Measurements from ENCODE around the gene DTNBP1. TPM values are rescaled to one million over a fixed set of nuclear protein-coding genes. Genes with fewer than 3 reads are reported as not detected.

Gene DTNBP1
- total RNA-seq, 4 donors from 2014 or later, result 5.2 to 14.7 (median 7.5) TPM

DNA sequence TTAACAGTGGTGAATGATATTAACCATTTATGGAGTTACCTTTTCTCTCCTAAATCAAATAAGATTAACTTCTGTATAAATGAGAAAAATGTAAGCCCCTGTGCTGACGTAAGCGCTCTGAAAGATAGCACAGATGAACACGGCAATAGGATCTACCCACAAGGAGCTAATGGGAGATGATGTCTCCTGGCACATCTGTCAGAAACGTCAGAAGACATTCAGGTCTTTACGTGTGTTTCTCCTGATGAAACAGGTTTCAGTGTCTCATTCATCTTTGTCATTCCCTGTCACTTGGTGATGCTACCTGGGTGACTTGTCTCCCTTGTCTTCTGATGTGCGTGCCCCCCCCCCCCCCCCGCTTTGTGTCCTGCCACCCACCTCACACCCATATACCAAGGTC, 189.7 kb downstream of the DTNBP1 start:
- Histone ChIP-seq H3K27ac (peak overlapping the region in 2 of 4 donors; percentile 1 to 43), H3K4me1 (peaks cover 0 to 37% (median 0%) of the 10 kb centered on the region in 3 donors)
- 63 to 84% methylated on average over 6 to 7 of the region's 7 CpGs for WGBS, 2 donors

More for the DNA sequence above, 189.7 kb downstream of the DTNBP1 start:
- no peaks in the 10 kb centered on the region for H3K9me3 ChIP-seq
- DNase-seq, result no peak
- intact Hi-C loops (cut with DNase I), result no loop called here
- TF ChIP-seq, protein P1, sequence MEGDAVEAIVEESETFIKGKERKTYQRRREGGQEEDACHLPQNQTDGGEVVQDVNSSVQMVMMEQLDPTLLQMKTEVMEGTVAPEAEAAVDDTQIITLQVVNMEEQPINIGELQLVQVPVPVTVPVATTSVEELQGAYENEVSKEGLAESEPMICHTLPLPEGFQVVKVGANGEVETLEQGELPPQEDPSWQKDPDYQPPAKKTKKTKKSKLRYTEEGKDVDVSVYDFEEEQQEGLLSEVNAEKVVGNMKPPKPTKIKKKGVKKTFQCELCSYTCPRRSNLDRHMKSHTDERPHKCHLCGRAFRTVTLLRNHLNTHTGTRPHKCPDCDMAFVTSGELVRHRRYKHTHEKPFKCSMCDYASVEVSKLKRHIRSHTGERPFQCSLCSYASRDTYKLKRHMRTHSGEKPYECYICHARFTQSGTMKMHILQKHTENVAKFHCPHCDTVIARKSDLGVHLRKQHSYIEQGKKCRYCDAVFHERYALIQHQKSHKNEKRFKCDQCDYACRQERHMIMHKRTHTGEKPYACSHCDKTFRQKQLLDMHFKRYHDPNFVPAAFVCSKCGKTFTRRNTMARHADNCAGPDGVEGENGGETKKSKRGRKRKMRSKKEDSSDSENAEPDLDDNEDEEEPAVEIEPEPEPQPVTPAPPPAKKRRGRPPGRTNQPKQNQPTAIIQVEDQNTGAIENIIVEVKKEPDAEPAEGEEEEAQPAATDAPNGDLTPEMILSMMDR (IDR thresholded peaks at IDR 0.05), result no peak
- no peak for TF ChIP-seq POLR2A (IDR thresholded peaks at IDR 0.05)
- H3K36me3 ChIP-seq, result peaks cover 0 to 59% (median 0%) of the 10 kb centered on the region in 3 donors
- no peaks in the 10 kb centered on the region for H3K27me3 ChIP-seq
- H3K4me3 ChIP-seq, result no peak overlapping the region

Small RNA genes within 50 kb of the gene (small RNA-seq; reads per million reads assigned to genes)
- gene RF00001, result 0 reads per million in 4 donors

Measured in esophagus squamous epithelium (tissue), 5 donors.